ENCODE measurements around the gene LYPLA2.
"Not testable (repeated sequence)": the region's sequence is repeated elsewhere in the genome, so short reads cannot be mapped to it uniquely, and the experiment has no call there.

The LYPLA2 gene

GRCh38 chr1:23792151-23792945 lies 1.4 kb downstream of the LYPLA2 start:
- peak overlapping the region; percentile 97 for H3K4me3 ChIP-seq (replicated peaks; ENCODE audit: low read depth, low read length)
- TF ChIP-seq, protein P1, sequence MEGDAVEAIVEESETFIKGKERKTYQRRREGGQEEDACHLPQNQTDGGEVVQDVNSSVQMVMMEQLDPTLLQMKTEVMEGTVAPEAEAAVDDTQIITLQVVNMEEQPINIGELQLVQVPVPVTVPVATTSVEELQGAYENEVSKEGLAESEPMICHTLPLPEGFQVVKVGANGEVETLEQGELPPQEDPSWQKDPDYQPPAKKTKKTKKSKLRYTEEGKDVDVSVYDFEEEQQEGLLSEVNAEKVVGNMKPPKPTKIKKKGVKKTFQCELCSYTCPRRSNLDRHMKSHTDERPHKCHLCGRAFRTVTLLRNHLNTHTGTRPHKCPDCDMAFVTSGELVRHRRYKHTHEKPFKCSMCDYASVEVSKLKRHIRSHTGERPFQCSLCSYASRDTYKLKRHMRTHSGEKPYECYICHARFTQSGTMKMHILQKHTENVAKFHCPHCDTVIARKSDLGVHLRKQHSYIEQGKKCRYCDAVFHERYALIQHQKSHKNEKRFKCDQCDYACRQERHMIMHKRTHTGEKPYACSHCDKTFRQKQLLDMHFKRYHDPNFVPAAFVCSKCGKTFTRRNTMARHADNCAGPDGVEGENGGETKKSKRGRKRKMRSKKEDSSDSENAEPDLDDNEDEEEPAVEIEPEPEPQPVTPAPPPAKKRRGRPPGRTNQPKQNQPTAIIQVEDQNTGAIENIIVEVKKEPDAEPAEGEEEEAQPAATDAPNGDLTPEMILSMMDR (IDR thresholded peaks at IDR 0.05; ENCODE audit: low read depth, low read length, missing control alignments) = no peak
- DNase-seq (ENCODE audit: extremely low read depth, low read depth) = no peak

GRCh38 chr1:23793018-23793781 lies 2.3 kb downstream of the LYPLA2 start:
- peak overlapping the region; percentile 97 for H3K4me3 ChIP-seq (replicated peaks; ENCODE audit: low read depth, low read length)
- TF ChIP-seq, protein P1 (IDR thresholded peaks at IDR 0.05; ENCODE audit: low read depth, low read length, missing control alignments) = no peak
- no peak for DNase-seq (ENCODE audit: extremely low read depth, low read depth)

- no peak for DNase-seq (ENCODE audit: extremely low read depth, low read depth)
- TF ChIP-seq, protein P1 (IDR thresholded peaks at IDR 0.05; ENCODE audit: low read depth, low read length, missing control alignments) = no peak
- no peak overlapping the region for H3K4me3 ChIP-seq (replicated peaks; ENCODE audit: low read depth, low read length)
Measured at GRCh38 chr1:23793861-23794731, 3.2 kb downstream of the LYPLA2 start.

GRCh38 chr1:23794732-23795182 lies 3.8 kb downstream of the LYPLA2 start:
- H3K4me3 ChIP-seq (replicated peaks; ENCODE audit: low read depth, low read length); DNase-seq (ENCODE audit: extremely low read depth, low read depth): not testable (repeated sequence)

GRCh38 chr1:23795676-23796465 lies 4.9 kb downstream of the LYPLA2 start:
- TF ChIP-seq, protein P1 (IDR thresholded peaks at IDR 0.05; ENCODE audit: low read depth, low read length, missing control alignments) = no peak
- DNase-seq (ENCODE audit: extremely low read depth, low read depth) = no peak
- H3K4me3 ChIP-seq (replicated peaks; ENCODE audit: low read depth, low read length) = no peak overlapping the region

- DNase-seq (ENCODE audit: extremely low read depth, low read depth) = no peak
- TF ChIP-seq, protein P1 (IDR thresholded peaks at IDR 0.05; ENCODE audit: low read depth, low read length, missing control alignments) = no peak
- H3K4me3 ChIP-seq (replicated peaks; ENCODE audit: low read depth, low read length) = no peak overlapping the region
Measured at GRCh38 chr1:23796466-23797271, 5.7 kb downstream of the LYPLA2 start.

All from HFF-Myc (cell line).